IgD-negative memory B cell (primary cell): ENCODE measurements around the gene DHCR24. TPM values are rescaled to one million over a fixed set of nuclear protein-coding genes. Genes with fewer than 3 reads are reported as not detected.

Experiments
- H3K27ac Mint-ChIP-seq, 3 donors: one replicate each; pipeline ENCODE4 v1.8.0; 2020 to 2022; ENCODE audit warnings: mild to moderate bottlenecking in 3 of 3, mixed read lengths in 3 of 3, moderate library complexity in 1 of 3
- H3K27me3 Mint-ChIP-seq: one replicate; pipeline ENCODE4 v1.8.0; 2021; ENCODE audit warnings: mixed read lengths
- H3K36me3 Mint-ChIP-seq: one replicate; pipeline ENCODE4 v1.8.0; 2020; ENCODE audit warnings: mild to moderate bottlenecking, mixed read lengths
- H3K4me1 Mint-ChIP-seq, 3 donors: one replicate each; pipeline ENCODE4 v1.8.0; 2020 to 2022; ENCODE audit warnings: mixed read lengths in 3 of 3, mild to moderate bottlenecking in 1 of 3
- H3K4me3 Mint-ChIP-seq, 4 donors: one replicate each; pipeline ENCODE4 v1.8.0; 2020 to 2022; ENCODE audit warnings: mild to moderate bottlenecking in 4 of 4, mixed read lengths in 4 of 4, moderate library complexity in 3 of 4
- H3K9me3 Mint-ChIP-seq, 3 donors: one replicate each; pipeline ENCODE4 v1.8.0; 2020 to 2021; ENCODE audit warnings: mixed read lengths in 3 of 3, mild to moderate bottlenecking in 1 of 3
- polyA plus RNA-seq: library from polyadenylated mRNA; unstranded; fragments of 300-500 nt; fragmentation: Illumina TruSeq; gene quantifications from one replicate; pipeline ENCODE4 v1.2.3, GENCODE V29; 2021

Gene DHCR24
- polyA plus RNA-seq, 1 donor from 2014 or later = 6.9 TPM

GRCh38 chr1:54803761-54804470, 83.1 kb downstream of the DHCR24 start:
- H3K9me3 Mint-ChIP-seq = no peaks in the 10 kb centered on the region
- no peaks in the 10 kb centered on the region for H3K36me3 Mint-ChIP-seq
- H3K4me3 Mint-ChIP-seq = peak overlapping the region in 1 of 4 donors; percentile 79
- no peak overlapping the region for H3K27ac Mint-ChIP-seq
- no peaks in the 10 kb centered on the region for H3K27me3 Mint-ChIP-seq
- H3K4me1 Mint-ChIP-seq = peaks cover 15 to 26% (median 19%) of the 10 kb centered on the region in 3 donors

- Mint-ChIP-seq H3K9me3 (no peaks in the 10 kb centered on the region), H3K27ac (peak within 1 kb of the TSS; percentile 73 to 96 (median 94)), H3K27me3 (no peaks in the 10 kb centered on the region), H3K4me3 (peak within 1 kb of the TSS; percentile 92 to 95 (median 94)), H3K4me1 (peaks cover 15 to 27% (median 26%) of the 10 kb centered on the region in 3 donors), H3K36me3 (peaks cover 5% of the 10 kb centered on the region)
These were observed 85.9 kb downstream of the DHCR24 start, which contains the start of gene TTC22 for GRCh38 chr1:54800899-54801759. Gene TTC22 (minus strand): TSS chr1:54801323. CDS start chr1:54801163, 160 bp downstream.

GRCh38 chr1:54800041-54800898, 86.7 kb downstream of the DHCR24 start:
- no peaks in the 10 kb centered on the region for H3K27me3 Mint-ChIP-seq
- peak overlapping the region; percentile 91 to 95 (median 94) for H3K4me3 Mint-ChIP-seq
- peak overlapping the region; percentile 16 to 96 (median 73) for H3K27ac Mint-ChIP-seq
- peaks cover 15 to 27% (median 26%) of the 10 kb centered on the region in 3 donors for H3K4me1 Mint-ChIP-seq
- no peaks in the 10 kb centered on the region for H3K9me3 Mint-ChIP-seq
- peaks cover 5% of the 10 kb centered on the region for H3K36me3 Mint-ChIP-seq

Other genes starting within 250 kb of the DHCR24 start
- not detected for gene MROH7, start 245.4 kb downstream of the DHCR24 start, polyA plus RNA-seq
- 21.7 TPM for gene TTC4, start 171.3 kb downstream of the DHCR24 start, polyA plus RNA-seq
- 2.6 TPM for gene PARS2, start 122.7 kb downstream of the DHCR24 start, polyA plus RNA-seq
- gene TTC22, start 85.9 kb downstream of the DHCR24 start, polyA plus RNA-seq = 3.6 TPM
- gene TMEM61, start 93.4 kb upstream of the DHCR24 start, polyA plus RNA-seq = not detected
- not detected for gene BSND, start 111.7 kb upstream of the DHCR24 start, polyA plus RNA-seq
- not detected for gene PCSK9, start 152.4 kb upstream of the DHCR24 start, polyA plus RNA-seq